ENCODE results near the gene IPPK.

Gene IPPK

GRCh38 chr9:92656537-92656925 lies 13.4 kb downstream of the IPPK start:
- no peak for DNase-seq

GRCh38 chr9:92655896-92656536 lies 13.9 kb downstream of the IPPK start:
- no peak for DNase-seq

GRCh38 chr9:92655366-92655765 lies 14.6 kb downstream of the IPPK start:
- no peak for DNase-seq

- no peak for DNase-seq
Observed at GRCh38 chr9:92654481-92655301, 15.2 kb downstream of the IPPK start.

- no peak for DNase-seq
Observed at GRCh38 chr9:92652461-92652860, 17.5 kb downstream of the IPPK start.

GRCh38 chr9:92650839-92651621 lies 18.9 kb downstream of the IPPK start:
- DNase-seq: no peak

- DNase-seq: no peak
Observed at GRCh38 chr9:92650296-92650695, 19.6 kb downstream of the IPPK start.

GRCh38 chr9:92649007-92649406 lies 20.9 kb downstream of the IPPK start:
- no peak for DNase-seq

- no peak for DNase-seq
Observed at GRCh38 chr9:92648474-92648971, 21.4 kb downstream of the IPPK start.

- DNase-seq: no peak
Observed at GRCh38 chr9:92647671-92648473, 22.1 kb downstream of the IPPK start.

- no peak for DNase-seq
Observed at GRCh38 chr9:92645041-92645440, 24.9 kb downstream of the IPPK start.

- DNase-seq: no peak
Observed at GRCh38 chr9:92644278-92644677, 25.7 kb downstream of the IPPK start.

- no peak for DNase-seq
Observed at GRCh38 chr9:92642564-92642963, 27.4 kb downstream of the IPPK start.

- DNase-seq: no peak
Observed at GRCh38 chr9:92642041-92642451, 27.9 kb downstream of the IPPK start.

- no peak for DNase-seq
Observed at GRCh38 chr9:92641092-92641809, 28.7 kb downstream of the IPPK start.

- DNase-seq: no peak
Observed at GRCh38 chr9:92640398-92641091, 29.4 kb downstream of the IPPK start.

GRCh38 chr9:92639791-92640271 lies 30.1 kb downstream of the IPPK start:
- DNase-seq: no peak

GRCh38 chr9:92639124-92639523 lies 30.8 kb downstream of the IPPK start:
- DNase-seq: no peak

- DNase-seq: no peak
Observed at GRCh38 chr9:92638621-92639101, 31.3 kb downstream of the IPPK start.

- DNase-seq: no peak
Observed at GRCh38 chr9:92637886-92638620, 31.9 kb downstream of the IPPK start.
